Hepatocyte (in vitro differentiated cells): ENCODE results near the gene EIF4G3. TPM values are rescaled to one million over a fixed set of nuclear protein-coding genes. Genes with fewer than 3 reads are reported as not detected.

Experiments
- DNase-seq: peaks from one replicate; pipeline ENCODE4 v3.0.0-alpha.2; 2016; ENCODE audit warnings: low spot score
- H2AFZ ChIP-seq: fragments of 200-600 bp; sonication (generic); 2 replicates; pipeline ENCODE4 v1.6.0; 2016; ENCODE audit warnings: antibody characterized with exemption, mild to moderate bottlenecking
- H3K27ac ChIP-seq: fragments of 200-600 bp; sonication (generic); 2 replicates; pipeline ENCODE4 v1.5.1; 2016; ENCODE audit warnings: mild to moderate bottlenecking
- H3K27me3 ChIP-seq: fragments of 200-600 bp; sonication (generic); 2 replicates; pipeline ENCODE4 v1.6.1; 2016
- H3K36me3 ChIP-seq: fragments of 200-600 bp; sonication (generic); replicated peaks from 2 replicates; pipeline ENCODE4 v1.5.1; 2016; ENCODE audit warnings: low read depth; ENCODE audit not compliant: insufficient read depth
- H3K4me1 ChIP-seq: fragments of 200-600 bp; sonication (generic); 2 replicates; pipeline ENCODE4 v1.5.1; 2016; ENCODE audit warnings: mild to moderate bottlenecking, moderate library complexity; ENCODE audit not compliant: insufficient read depth
- H3K4me2 ChIP-seq: fragments of 200-600 bp; sonication (generic); 2 replicates; pipeline ENCODE4 v1.6.0; 2016
- H3K4me3 ChIP-seq: fragments of 200-600 bp; sonication (generic); 2 replicates; pipeline ENCODE4 v1.5.1; 2016; ENCODE audit warnings: mild to moderate bottlenecking
- H3K79me2 ChIP-seq: fragments of 200-600 bp; sonication (generic); 2 replicates; pipeline ENCODE4 v1.6.0; 2017; ENCODE audit warnings: mild to moderate bottlenecking
- H3K9me2 ChIP-seq: fragments of 200-600 bp; sonication (generic); replicated peaks from 2 replicates; pipeline ENCODE4 v1.6.0; 2017; ENCODE audit warnings: mild to moderate bottlenecking; ENCODE audit not compliant: insufficient read depth
- H3K9me3 ChIP-seq: fragments of 200-600 bp; sonication (generic); 2 replicates; pipeline ENCODE4 v1.5.1; 2016; ENCODE audit warnings: low read depth, mild to moderate bottlenecking
- H4K20me1 ChIP-seq: fragments of 200-600 bp; sonication (generic); 2 replicates; pipeline ENCODE4 v1.6.0; 2016; ENCODE audit warnings: mild to moderate bottlenecking; ENCODE audit not compliant: insufficient read depth, poor library complexity, severe bottlenecking
- CTCF ChIP-seq: fragments of 200-600 bp; sonication (generic); IDR thresholded peaks from 2 replicates; pipeline ENCODE4 v1.5.1; 2016; ENCODE audit warnings: antibody characterized with exemption, mild to moderate bottlenecking; ENCODE audit not compliant: poor library complexity
- EZH2 ChIP-seq: fragments of 200-600 bp; sonication (generic); IDR thresholded peaks from 2 replicates; pipeline ENCODE4 v1.6.1; 2016; ENCODE audit warnings: antibody characterized with exemption, mild to moderate bottlenecking, borderline replicate concordance
- EZH2phosphoT487 ChIP-seq: fragments of 200-600 bp; sonication (generic); IDR thresholded peaks from one replicate; pipeline ENCODE4 v1.6.1; 2018; ENCODE audit warnings: antibody characterized with exemption, mild to moderate bottlenecking, low read depth, moderate library complexity; ENCODE audit not compliant: unreplicated experiment, severe bottlenecking
- WGBS: methylation state at CpG from one replicate; pipeline ENCODE4 v1.1.6; 2016; ENCODE audit warnings: low lambda C conversion rate; ENCODE audit errors: missing lambda C conversion rate; 5-methylcytosine and 5-hydroxymethylcytosine counted together
- polyA plus RNA-seq: library from polyadenylated mRNA; unstranded; fragments of >200 nt; fragmentation: Nextera tagmentation; extraction: Ambion mirVana; gene quantifications from 2 replicates; pipeline ENCODE4 v1.2.1, GENCODE V29; 2016
- total RNA-seq: library from RNA; depleted of rRNA; stranded (reverse); fragments of >200 nt; gene quantifications from 2 replicates; pipeline ENCODE4 v1.2.3, GENCODE V29; 2014

The EIF4G3 gene
- total and polyA plus RNA-seq, 2 experiments from 2014 or later, result 33.4 to 42.2 TPM

GRCh38 chr1:20775700-20776099 is 401.0 kb downstream of the EIF4G3 start:
- Histone ChIP-seq H3K36me3 (no peaks in the 10 kb centered on the region), H3K4me2 (no peak overlapping the region), H4K20me1 (peaks cover 57% of the 10 kb centered on the region), H3K9me3 (no peaks in the 10 kb centered on the region), H3K79me2 (peaks cover 92% of the 10 kb centered on the region), H3K4me1 (no peaks in the 10 kb centered on the region), H3K4me3 (no peak overlapping the region), H3K9me2 (no peaks in the 10 kb centered on the region), H3K27ac (no peak overlapping the region), H2AFZ (no peak overlapping the region), H3K27me3 (no peaks in the 10 kb centered on the region)
- TF ChIP-seq EZH2 (no peak), EZH2phosphoT487 (no peak), CTCF (no peak)
- no peak for DNase-seq
- 97% methylated on average over 4 of the region's 4 CpGs for WGBS

GRCh38 chr1:20771780-20772179 is 404.9 kb downstream of the EIF4G3 start:
- H3K79me2 ChIP-seq, result peaks cover 56% of the 10 kb centered on the region
- H3K4me3 ChIP-seq, result no peak overlapping the region
- no peak for DNase-seq
- H3K27ac ChIP-seq, result no peak overlapping the region
- no peaks in the 10 kb centered on the region for H3K27me3 ChIP-seq
- 94% methylated on average over 3 of the region's 3 CpGs for WGBS
- TF ChIP-seq CTCF (no peak), EZH2 (no peak), EZH2phosphoT487 (no peak)
- no peak overlapping the region for H2AFZ ChIP-seq
- no peaks in the 10 kb centered on the region for H3K9me2 ChIP-seq
- H3K36me3 ChIP-seq, result peaks cover 4% of the 10 kb centered on the region
- H3K4me2 ChIP-seq, result no peak overlapping the region
- no peaks in the 10 kb centered on the region for H3K4me1 ChIP-seq
- H3K9me3 ChIP-seq, result no peaks in the 10 kb centered on the region
- H4K20me1 ChIP-seq, result peaks cover 24% of the 10 kb centered on the region

GRCh38 chr1:20770314-20771087 is 406.2 kb downstream of the EIF4G3 start:
- peaks cover 8% of the 10 kb centered on the region for H3K36me3 ChIP-seq
- no peak overlapping the region for H2AFZ ChIP-seq
- H3K79me2 ChIP-seq, result peaks cover 47% of the 10 kb centered on the region
- no peaks in the 10 kb centered on the region for H3K4me1 ChIP-seq
- no peaks in the 10 kb centered on the region for H3K9me3 ChIP-seq
- no peak for DNase-seq
- no peak overlapping the region for H3K4me3 ChIP-seq
- H3K9me2 ChIP-seq, result no peaks in the 10 kb centered on the region
- no peak for TF ChIP-seq EZH2
- TF ChIP-seq EZH2phosphoT487, result no peak
- TF ChIP-seq CTCF, result no peak
- no peaks in the 10 kb centered on the region for H3K27me3 ChIP-seq
- WGBS, result 97% methylated on average over 6 of the region's 6 CpGs
- H3K4me2 ChIP-seq, result no peak overlapping the region
- H4K20me1 ChIP-seq, result peaks cover 12% of the 10 kb centered on the region
- H3K27ac ChIP-seq, result no peak overlapping the region
